Panc1 (cell line): ENCODE results near the gene LRP1B. TPM values are rescaled to one million over a fixed set of nuclear protein-coding genes. Genes with fewer than 3 reads are reported as not detected.

Source experiments
- ATAC-seq: fragments of 200-7000 bp; cut with Tn5 transposase; 2 replicates; pipeline ENCODE4 v1.9.1; 2020; ENCODE audit warnings: mild to moderate bottlenecking, moderate library complexity
- BruUV-seq: library from RNA; stranded (reverse); fragments of 400-500 nt; replicated peaks from 2 replicates; lab custom pipeline; 2021; lab: Mats Ljungman, UMichigan
- CTCF ChIA-PET: fragments of 300-600 bp; sonication (Branson Sonifier 250); formaldehyde crosslinking; loops from one replicate; lab custom pipeline; 2022; ENCODE audit warnings: antibody characterized with exemption; lab: Charles Lee
- POLR2A ChIA-PET: fragments of 300-600 bp; sonication (Branson Sonifier 250); formaldehyde crosslinking; loops from one replicate; lab custom pipeline; 2022; ENCODE audit warnings: antibody characterized with exemption; lab: Charles Lee
- DNase-seq: peaks from one replicate; pipeline ENCODE4 v3.0.0-alpha.2; 2010; ENCODE audit warnings: low read depth, low spot score
- H3K27ac ChIP-seq: 2 replicates; pipeline ENCODE4 v1.5.1; 2011; ENCODE audit warnings: mild to moderate bottlenecking, low read length, inconsistent platforms
- H3K27me3 ChIP-seq: fragments of 200-500 bp; sonication (Bioruptor generic); 2 replicates; pipeline ENCODE4 v1.6.0; 2014; ENCODE audit warnings: low read length, inconsistent platforms; ENCODE audit not compliant: control insufficient read depth, insufficient read depth
- H3K36me3 ChIP-seq: fragments of 200-500 bp; sonication (Bioruptor generic); 2 replicates; pipeline ENCODE4 v1.5.1; 2014; ENCODE audit warnings: inconsistent platforms, mild to moderate bottlenecking, low read length, moderate library complexity; ENCODE audit not compliant: control insufficient read depth, insufficient read depth
- H3K4me1 ChIP-seq: 2 replicates; pipeline ENCODE4 v1.5.1; 2011; ENCODE audit warnings: inconsistent platforms, mild to moderate bottlenecking, low read length, moderate library complexity; ENCODE audit not compliant: control insufficient read depth, insufficient read depth
- H3K4me3 ChIP-seq, 2 experiments: 2 replicates each; pipeline ENCODE4 v1.5.1; 2011 to 2012; ENCODE audit warnings: low read depth in 2 of 2, low read length in 2 of 2, mild to moderate bottlenecking in 2 of 2, inconsistent platforms in 1 of 2, moderate library complexity in 1 of 2
- H3K9me3 ChIP-seq: fragments of 200-500 bp; sonication (Bioruptor generic); 2 replicates; pipeline ENCODE4 v1.5.1; 2014; ENCODE audit warnings: low read depth, mild to moderate bottlenecking, inconsistent platforms, low read length, moderate library complexity; ENCODE audit not compliant: control insufficient read depth, insufficient read depth
- POLR2AphosphoS5 ChIP-seq: IDR thresholded peaks from 2 replicates; pipeline ENCODE4 v1.6.1; 2012; ENCODE audit warnings: mild to moderate bottlenecking, low read depth, low read length, moderate library complexity
- SIN3A ChIP-seq: IDR thresholded peaks from 2 replicates; pipeline ENCODE4 v1.6.1; 2012; ENCODE audit warnings: low read depth, mild to moderate bottlenecking, low read length, moderate library complexity, borderline replicate concordance; ENCODE audit not compliant: insufficient read depth
- TCF7L2 ChIP-seq: IDR thresholded peaks from 2 replicates; pipeline ENCODE4 v1.6.1; 2011; ENCODE audit warnings: mild to moderate bottlenecking, low read depth, low read length, inconsistent platforms
- in situ Hi-C: cut with HindIII; loops from 2 replicates; pipeline ENCODE4 v1.10.0; 2016; ENCODE audit warnings: low sequenced_read_pairs, low pct_unique_long_range_greater_than_20kb
- intact Hi-C: fragments of 100-400 bp; cut with micrococcal nuclease; formaldehyde crosslinking; loops from one replicate; pipeline ENCODE4 v1.10.0; 2022; ENCODE audit not compliant: unreplicated experiment
- total RNA-seq: library from RNA; stranded (reverse); gene quantifications from one replicate; pipeline ENCODE4 v1.2.1, GENCODE V29; 2021; ENCODE audit not compliant: unreplicated experiment
- TF ChIP-seq, protein P1 (sequence below), 2 experiments: IDR thresholded peaks; 2 replicates each; pipeline ENCODE4 v1.6.1; 2011 to 2012; ENCODE audit warnings: low read depth in 2 of 2, control low read depth in 1 of 2, low read length in 1 of 2, mild to moderate bottlenecking in 1 of 2, moderate library complexity in 1 of 2; ENCODE audit not compliant: insufficient read depth in 1 of 2
- TF ChIP-seq, protein P2 (sequence below): fragments of 450-650 bp; IDR thresholded peaks from 2 replicates; pipeline ENCODE4 v1.5.1; 2017; ENCODE audit warnings: mild to moderate bottlenecking

LRP1B gene
- total RNA-seq, 1 experiment from 2014 or later: 0.54 TPM

DNA sequence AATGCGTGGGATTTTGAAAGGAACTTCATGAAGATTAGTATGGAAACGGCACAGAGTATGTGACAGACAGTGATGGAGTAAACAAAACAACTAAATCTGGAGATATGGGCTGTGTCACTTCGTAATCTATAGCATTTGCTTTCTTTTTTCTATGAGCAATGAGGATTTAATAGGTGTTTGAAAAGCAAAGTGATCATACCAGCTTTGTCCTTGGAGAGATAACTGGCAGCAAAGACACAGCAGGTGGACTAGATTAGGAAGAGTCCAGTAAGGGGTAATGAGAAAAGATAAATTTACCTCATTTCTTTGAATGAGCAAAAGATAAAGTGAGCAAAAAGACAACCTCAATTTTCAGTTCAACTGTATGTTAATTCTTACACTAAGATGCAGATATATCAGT, 199.0 kb downstream of the LRP1B start:
- ATAC-seq: no peak
- no peaks in the 10 kb centered on the region for H3K27me3 ChIP-seq
- ChIA-PET POLR2A (no interaction called here), CTCF (no interaction called here)
- H3K4me1 ChIP-seq: no peaks in the 10 kb centered on the region
- no peak overlapping the region for H3K4me3 ChIP-seq
- intact Hi-C loops: no loop called here
- in situ Hi-C loops: no loop called here
- H3K36me3 ChIP-seq: no peaks in the 10 kb centered on the region
- DNase-seq: no peak
- no TSS peak for BruUV-seq
- TF ChIP-seq, protein P1, sequence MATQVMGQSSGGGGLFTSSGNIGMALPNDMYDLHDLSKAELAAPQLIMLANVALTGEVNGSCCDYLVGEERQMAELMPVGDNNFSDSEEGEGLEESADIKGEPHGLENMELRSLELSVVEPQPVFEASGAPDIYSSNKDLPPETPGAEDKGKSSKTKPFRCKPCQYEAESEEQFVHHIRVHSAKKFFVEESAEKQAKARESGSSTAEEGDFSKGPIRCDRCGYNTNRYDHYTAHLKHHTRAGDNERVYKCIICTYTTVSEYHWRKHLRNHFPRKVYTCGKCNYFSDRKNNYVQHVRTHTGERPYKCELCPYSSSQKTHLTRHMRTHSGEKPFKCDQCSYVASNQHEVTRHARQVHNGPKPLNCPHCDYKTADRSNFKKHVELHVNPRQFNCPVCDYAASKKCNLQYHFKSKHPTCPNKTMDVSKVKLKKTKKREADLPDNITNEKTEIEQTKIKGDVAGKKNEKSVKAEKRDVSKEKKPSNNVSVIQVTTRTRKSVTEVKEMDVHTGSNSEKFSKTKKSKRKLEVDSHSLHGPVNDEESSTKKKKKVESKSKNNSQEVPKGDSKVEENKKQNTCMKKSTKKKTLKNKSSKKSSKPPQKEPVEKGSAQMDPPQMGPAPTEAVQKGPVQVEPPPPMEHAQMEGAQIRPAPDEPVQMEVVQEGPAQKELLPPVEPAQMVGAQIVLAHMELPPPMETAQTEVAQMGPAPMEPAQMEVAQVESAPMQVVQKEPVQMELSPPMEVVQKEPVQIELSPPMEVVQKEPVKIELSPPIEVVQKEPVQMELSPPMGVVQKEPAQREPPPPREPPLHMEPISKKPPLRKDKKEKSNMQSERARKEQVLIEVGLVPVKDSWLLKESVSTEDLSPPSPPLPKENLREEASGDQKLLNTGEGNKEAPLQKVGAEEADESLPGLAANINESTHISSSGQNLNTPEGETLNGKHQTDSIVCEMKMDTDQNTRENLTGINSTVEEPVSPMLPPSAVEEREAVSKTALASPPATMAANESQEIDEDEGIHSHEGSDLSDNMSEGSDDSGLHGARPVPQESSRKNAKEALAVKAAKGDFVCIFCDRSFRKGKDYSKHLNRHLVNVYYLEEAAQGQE (IDR thresholded peaks at IDR 0.05; ENCODE audit: insufficient read depth in 1 of 2, low read depth in 2 of 2, low read length in 1 of 2): no peak
- TF ChIP-seq POLR2AphosphoS5: no peak
- TF ChIP-seq SIN3A: no peak
- TF ChIP-seq TCF7L2: no peak
- TF ChIP-seq, protein P2, sequence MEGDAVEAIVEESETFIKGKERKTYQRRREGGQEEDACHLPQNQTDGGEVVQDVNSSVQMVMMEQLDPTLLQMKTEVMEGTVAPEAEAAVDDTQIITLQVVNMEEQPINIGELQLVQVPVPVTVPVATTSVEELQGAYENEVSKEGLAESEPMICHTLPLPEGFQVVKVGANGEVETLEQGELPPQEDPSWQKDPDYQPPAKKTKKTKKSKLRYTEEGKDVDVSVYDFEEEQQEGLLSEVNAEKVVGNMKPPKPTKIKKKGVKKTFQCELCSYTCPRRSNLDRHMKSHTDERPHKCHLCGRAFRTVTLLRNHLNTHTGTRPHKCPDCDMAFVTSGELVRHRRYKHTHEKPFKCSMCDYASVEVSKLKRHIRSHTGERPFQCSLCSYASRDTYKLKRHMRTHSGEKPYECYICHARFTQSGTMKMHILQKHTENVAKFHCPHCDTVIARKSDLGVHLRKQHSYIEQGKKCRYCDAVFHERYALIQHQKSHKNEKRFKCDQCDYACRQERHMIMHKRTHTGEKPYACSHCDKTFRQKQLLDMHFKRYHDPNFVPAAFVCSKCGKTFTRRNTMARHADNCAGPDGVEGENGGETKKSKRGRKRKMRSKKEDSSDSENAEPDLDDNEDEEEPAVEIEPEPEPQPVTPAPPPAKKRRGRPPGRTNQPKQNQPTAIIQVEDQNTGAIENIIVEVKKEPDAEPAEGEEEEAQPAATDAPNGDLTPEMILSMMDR: no peak
- no peak overlapping the region for H3K27ac ChIP-seq
- no peaks in the 10 kb centered on the region for H3K9me3 ChIP-seq

DNA sequence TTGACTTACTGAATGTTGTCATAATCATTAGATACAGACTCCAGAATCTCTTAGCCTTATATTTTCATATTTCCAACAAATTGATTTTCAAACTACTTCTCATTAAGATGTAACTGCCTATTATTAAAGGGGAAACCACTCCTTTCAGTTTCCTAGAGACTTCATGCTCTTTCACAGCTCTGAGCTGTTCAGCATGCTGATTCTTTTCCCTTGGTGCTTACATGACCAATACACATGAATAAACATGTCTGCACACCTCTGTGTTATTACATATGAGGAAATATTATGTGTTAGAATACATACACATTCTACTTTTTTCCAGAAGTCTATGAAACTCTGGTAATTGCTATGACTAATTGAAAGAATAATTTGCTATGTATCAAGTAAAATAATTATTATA, 200.0 kb downstream of the LRP1B start:
- no peak for ATAC-seq
- no TSS peak for BruUV-seq
- Histone ChIP-seq H3K27me3 (no peaks in the 10 kb centered on the region), H3K4me3 (no peak overlapping the region), H3K36me3 (no peaks in the 10 kb centered on the region), H3K4me1 (no peaks in the 10 kb centered on the region), H3K9me3 (no peaks in the 10 kb centered on the region), H3K27ac (no peak overlapping the region)
- ChIA-PET CTCF (no interaction called here), POLR2A (no interaction called here)
- in situ Hi-C loops: no loop called here
- no peak for DNase-seq
- TF ChIP-seq TCF7L2 (no peak), POLR2AphosphoS5 (no peak), SIN3A (no peak)
- TF ChIP-seq, protein P1 (IDR thresholded peaks at IDR 0.05; ENCODE audit: insufficient read depth in 1 of 2, low read depth in 2 of 2, low read length in 1 of 2): no peak
- TF ChIP-seq, protein P2: no peak
- intact Hi-C loops: no loop called here
